ENCODE data around the gene ADD2.

ADD2 gene

GRCh38 chr2:70633508-70633907 is 134.5 kb downstream of the ADD2 start:
- H3K27me3 ChIP-seq (replicated peaks; ENCODE audit: control insufficient read depth, insufficient read depth, low read length) = no peaks in the 10 kb centered on the region
- no peak for TF ChIP-seq CTCF (IDR thresholded peaks at IDR 0.05; ENCODE audit: insufficient read depth, low read length, poor library complexity, severe bottlenecking)

GRCh38 chr2:70632966-70633365 is 135.0 kb downstream of the ADD2 start:
- no peak for TF ChIP-seq CTCF (IDR thresholded peaks at IDR 0.05; ENCODE audit: insufficient read depth, low read length, poor library complexity, severe bottlenecking)
- H3K36me3 ChIP-seq (ENCODE audit: control insufficient read depth, insufficient read depth, low read length) = no peaks in the 10 kb centered on the region
- no peak for DNase-seq (ENCODE audit: extremely low read depth, insufficient read length)
- no peaks in the 10 kb centered on the region for H3K27me3 ChIP-seq (replicated peaks; ENCODE audit: control insufficient read depth, insufficient read depth, low read length)
- H3K4me3 ChIP-seq (replicated peaks; ENCODE audit: low read depth, low read length) = no peak overlapping the region

More at GRCh38 chr2:70633508-70633907, 134.5 kb downstream of the ADD2 start:
- DNase-seq (ENCODE audit: extremely low read depth, insufficient read length) = no peak
- H3K4me3 ChIP-seq (replicated peaks; ENCODE audit: low read depth, low read length) = no peak overlapping the region
- no peaks in the 10 kb centered on the region for H3K36me3 ChIP-seq (ENCODE audit: control insufficient read depth, insufficient read depth, low read length)

GRCh38 chr2:70632388-70632787 is 135.6 kb downstream of the ADD2 start:
- DNase-seq (ENCODE audit: extremely low read depth, insufficient read length) = no peak
- Histone ChIP-seq H3K4me3 (replicated peaks; ENCODE audit: low read depth, low read length) (no peak overlapping the region), H3K27me3 (replicated peaks; ENCODE audit: control insufficient read depth, insufficient read depth, low read length) (no peaks in the 10 kb centered on the region), H3K36me3 (ENCODE audit: control insufficient read depth, insufficient read depth, low read length) (no peaks in the 10 kb centered on the region)
- TF ChIP-seq CTCF (IDR thresholded peaks at IDR 0.05; ENCODE audit: insufficient read depth, low read length, poor library complexity, severe bottlenecking) = no peak

DNA sequence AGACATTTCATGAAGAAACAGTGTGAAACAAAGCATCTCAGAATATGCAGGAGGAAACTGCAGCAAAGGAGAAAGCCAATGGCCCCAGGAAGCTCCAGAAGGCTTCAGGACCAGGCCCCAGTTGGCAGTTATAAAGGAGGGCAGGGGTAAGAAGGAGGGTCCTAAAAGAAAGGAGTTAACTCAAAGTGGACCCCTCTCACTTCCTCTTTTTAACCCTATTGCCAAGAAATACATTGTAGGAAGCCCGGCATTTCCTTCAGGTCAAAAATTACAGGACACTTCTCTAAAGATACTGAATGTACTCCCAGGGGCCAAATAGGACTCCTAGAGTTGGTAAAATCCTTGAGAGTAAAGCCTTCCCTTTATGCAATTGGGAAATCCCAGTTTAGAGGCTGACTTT is 137.2 kb downstream of the ADD2 start:
- Histone ChIP-seq H3K4me3 (replicated peaks; ENCODE audit: low read depth, low read length) (no peak overlapping the region), H3K36me3 (ENCODE audit: control insufficient read depth, insufficient read depth, low read length) (no peaks in the 10 kb centered on the region), H3K27me3 (replicated peaks; ENCODE audit: control insufficient read depth, insufficient read depth, low read length) (no peaks in the 10 kb centered on the region)
- DNase-seq (ENCODE audit: extremely low read depth, insufficient read length) = no peak
- no peak for TF ChIP-seq CTCF (IDR thresholded peaks at IDR 0.05; ENCODE audit: insufficient read depth, low read length, poor library complexity, severe bottlenecking)

- Histone ChIP-seq H3K4me3 (replicated peaks; ENCODE audit: low read depth, low read length) (no peak overlapping the region), H3K27me3 (replicated peaks; ENCODE audit: control insufficient read depth, insufficient read depth, low read length) (no peaks in the 10 kb centered on the region), H3K36me3 (ENCODE audit: control insufficient read depth, insufficient read depth, low read length) (no peaks in the 10 kb centered on the region)
- no peak for TF ChIP-seq CTCF (IDR thresholded peaks at IDR 0.05; ENCODE audit: insufficient read depth, low read length, poor library complexity, severe bottlenecking)
- no peak for DNase-seq (ENCODE audit: extremely low read depth, insufficient read length)
Measured at GRCh38 chr2:70627211-70627898, 140.6 kb downstream of the ADD2 start.

Data from GM06990 (cell line).